HEK293 (cell line): ENCODE data around the gene AMBRA1.
A peak's percentile ranks its signal among the peaks of the same experiment; 100 is the strongest.

Source experiments
- CTCF ChIA-PET: fragments of 350-600 bp; formaldehyde crosslinking; extraction: SDS; loops from one replicate; lab custom pipeline; 2021; ENCODE audit warnings: antibody characterized with exemption; lab: Yijun Ruan, JAX
- POLR2A ChIA-PET: fragments of 300-600 bp; formaldehyde crosslinking; extraction: SDS; loops from one replicate; lab custom pipeline; 2020; ENCODE audit warnings: antibody characterized with exemption, inconsistent platforms; lab: Yijun Ruan, JAX
- H3K27ac ChIP-seq: fragments of 200-500 bp; sonication (Bioruptor generic); 2 replicates; pipeline ENCODE4 v1.5.1; 2014; ENCODE audit warnings: low read depth, low read length, control low read depth, inconsistent platforms; ENCODE audit errors: extremely low read depth
- H3K36me3 ChIP-seq, 2 experiments: fragments of 200-500 bp in 1 of 2; sonication (Bioruptor generic) in 1 of 2; 1 replicate in 1 of 2; 2 replicates in 1 of 2; pipeline ENCODE4 v1.5.1; 2014 to 2017; ENCODE audit warnings: inconsistent platforms in 2 of 2, low read length in 2 of 2; ENCODE audit not compliant: control insufficient read depth in 2 of 2, insufficient read depth in 1 of 2
- H3K4me1 ChIP-seq: fragments of 200-500 bp; sonication (Bioruptor generic); 2 replicates; pipeline ENCODE4 v1.5.1; 2014; ENCODE audit warnings: mild to moderate bottlenecking, low read length, inconsistent platforms; ENCODE audit not compliant: control insufficient read depth, insufficient read depth
- H3K4me3 ChIP-seq: 2 replicates; pipeline ENCODE4 v1.5.1; 2011; ENCODE audit warnings: low read depth, mild to moderate bottlenecking, control low read depth, low read length, moderate library complexity
- H3K9me3 ChIP-seq: fragments of 200-500 bp; sonication (Bioruptor generic); 2 replicates; pipeline ENCODE4 v1.5.1; 2014; ENCODE audit warnings: low read depth, low read length, inconsistent platforms; ENCODE audit not compliant: control insufficient read depth, insufficient read depth
- GLIS1 ChIP-seq: fragments of 450-650 bp; formaldehyde crosslinking; IDR thresholded peaks from 2 replicates; pipeline ENCODE4 v1.5.1; 2016; ENCODE audit warnings: missing biosample characterization, missing genetic modification characterization
- KLF17 ChIP-seq: fragments of 450-650 bp; formaldehyde crosslinking; IDR thresholded peaks from 2 replicates; pipeline ENCODE4 v1.5.1; 2016; ENCODE audit warnings: missing biosample characterization, missing genetic modification characterization
- KLF9 ChIP-seq: fragments of 450-650 bp; formaldehyde crosslinking; IDR thresholded peaks from 2 replicates; pipeline ENCODE4 v1.5.1; 2016; ENCODE audit warnings: missing biosample characterization, missing genetic modification characterization, low read depth
- RBAK ChIP-seq: fragments of 450-650 bp; formaldehyde crosslinking; IDR thresholded peaks from 2 replicates; pipeline ENCODE4 v1.5.1; 2016; ENCODE audit warnings: missing biosample characterization, missing genetic modification characterization
- ZBTB6 ChIP-seq: fragments of 450-650 bp; formaldehyde crosslinking; IDR thresholded peaks from 2 replicates; pipeline ENCODE4 v1.5.1; 2017; ENCODE audit warnings: missing biosample characterization, missing genetic modification characterization
- ZNF138 ChIP-seq: fragments of 450-650 bp; formaldehyde crosslinking; IDR thresholded peaks from 2 replicates; pipeline ENCODE4 v1.5.1; 2016; ENCODE audit warnings: missing biosample characterization, missing genetic modification characterization, borderline replicate concordance
- ZNF26 ChIP-seq: fragments of 450-650 bp; formaldehyde crosslinking; IDR thresholded peaks from 2 replicates; pipeline ENCODE4 v1.5.1; 2016; ENCODE audit warnings: missing biosample characterization, missing genetic modification characterization
- ZNF341 ChIP-seq: fragments of 450-650 bp; formaldehyde crosslinking; IDR thresholded peaks from 2 replicates; pipeline ENCODE4; 2016; ENCODE audit warnings: low read depth, missing biosample characterization, missing genetic modification characterization
- ZNF362 ChIP-seq: fragments of 450-650 bp; formaldehyde crosslinking; IDR thresholded peaks from 2 replicates; pipeline ENCODE4 v1.5.1; 2016; ENCODE audit warnings: missing biosample characterization, missing genetic modification characterization
- ZNF426 ChIP-seq: fragments of 450-650 bp; formaldehyde crosslinking; IDR thresholded peaks from 2 replicates; pipeline ENCODE4 v1.5.1; 2017; ENCODE audit warnings: missing biosample characterization, missing genetic modification characterization, mild to moderate bottlenecking, inconsistent platforms, moderate library complexity

Gene AMBRA1

DNA sequence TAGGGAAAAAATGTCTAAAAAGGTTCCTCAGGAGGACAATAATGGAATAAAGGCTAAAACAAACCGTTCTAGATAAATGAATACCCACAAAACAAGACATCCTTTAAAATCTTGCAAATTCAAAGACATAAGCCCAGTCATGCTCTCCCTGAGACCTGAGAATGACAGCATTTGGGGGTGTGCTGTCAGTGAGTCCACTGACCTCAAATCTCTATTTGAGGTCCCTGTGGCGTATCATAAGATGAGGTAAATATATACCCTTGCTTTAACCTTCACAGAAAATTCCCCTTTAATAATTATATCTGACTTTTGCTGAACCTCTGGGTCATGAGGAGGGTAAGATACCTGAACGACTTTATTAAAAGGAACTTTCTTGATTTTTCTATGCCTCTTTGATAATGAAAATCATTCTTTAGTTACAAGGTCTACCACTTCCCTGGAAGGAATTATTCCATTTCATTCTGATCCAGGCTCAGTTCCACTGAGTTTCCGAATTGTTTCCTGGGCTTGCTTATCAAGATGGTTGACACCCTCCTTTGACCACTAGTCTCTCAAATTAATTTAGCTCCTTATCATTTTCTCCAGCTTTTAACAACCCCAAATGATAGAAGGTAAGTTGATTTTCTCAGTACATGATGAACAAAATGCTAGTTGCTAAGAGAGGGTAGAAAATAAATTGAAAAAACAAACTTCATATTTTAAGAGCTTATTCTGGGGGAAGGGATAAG lies 148.5 kb downstream of the AMBRA1 start:
- H3K9me3 ChIP-seq, result no peaks in the 10 kb centered on the region
- ChIA-PET POLR2A (interaction anchor here (0.5 kb wide), 1 partner anchor 236 kb away, joined by 3 read pairs; no protein-coding TSS in a partner anchor), CTCF (interaction anchor here (0.7 to 1.4 kb wide), 4 partner anchors 56 to 715 kb away, joined by 3 to 7 read pairs (median 4); no protein-coding TSS in a partner anchor)

GRCh38 chr11:46444305-46444704 lies 149.5 kb downstream of the AMBRA1 start:
- no peaks in the 10 kb centered on the region for H3K9me3 ChIP-seq
- H3K4me3 ChIP-seq, result no peak overlapping the region
- POLR2A ChIA-PET, result no interaction called here
- CTCF ChIA-PET, result interaction anchor here (0.5 to 2.2 kb wide), 2 partner anchors 12 to 308 kb away, joined by 4 to 5 read pairs; no protein-coding TSS in a partner anchor
- H3K4me1 ChIP-seq, result no peaks in the 10 kb centered on the region
- H3K27ac ChIP-seq, result no peak overlapping the region
- no peak for TF ChIP-seq ZNF426 (tag by site-specific recombination)
- H3K36me3 ChIP-seq, result peaks cover 0 to 24% of the 10 kb centered on the region in 2 experiments; a peak in 2 of 3 replicates

More for the DNA sequence above, 148.5 kb downstream of the AMBRA1 start:
- no peaks in the 10 kb centered on the region for H3K4me1 ChIP-seq
- H3K4me3 ChIP-seq, result no peak overlapping the region
- peaks cover 0 to 24% of the 10 kb centered on the region in 2 experiments; a peak in 2 of 3 replicates for H3K36me3 ChIP-seq
- no peak for TF ChIP-seq ZNF362 (tag by site-specific recombination)
- TF ChIP-seq, all 188 proteins: peak for 0
- no peak overlapping the region for H3K27ac ChIP-seq

- 0 out of 2 replicates have a peak, but pooled peaks have one; percentile 17 for TF ChIP-seq ZNF341 (tag by site-specific recombination)
- no peak for TF ChIP-seq ZNF26
- TF ChIP-seq KLF9 (tag by site-specific recombination), result no peak
- no peak for TF ChIP-seq ZNF138 (tag by site-specific recombination)
- no peak for TF ChIP-seq ZBTB6 (tag by site-specific recombination)
- TF ChIP-seq KLF17 (tag by site-specific recombination), result no peak
- no peak for TF ChIP-seq RBAK (tag by site-specific recombination)
- TF ChIP-seq GLIS1 (tag by site-specific recombination), result peak; percentile 47
- TF ChIP-seq, all 188 proteins: peak for 2
These were observed 155.6 kb downstream of the AMBRA1 start for GRCh38 chr11:46438211-46438610.

More at GRCh38 chr11:46438211-46438610, 155.6 kb downstream of the AMBRA1 start:
- Histone ChIP-seq H3K27ac (no peak overlapping the region), H3K4me3 (no peak overlapping the region), H3K4me1 (no peaks in the 10 kb centered on the region), H3K9me3 (no peaks in the 10 kb centered on the region), H3K36me3 (peaks cover 0 to 32% of the 10 kb centered on the region in 2 experiments; a peak in 2 of 3 replicates)
- POLR2A ChIA-PET, result interaction anchor here (0.6 kb wide), 1 partner anchor 44 kb away, joined by 4 read pairs; no protein-coding TSS in a partner anchor
- CTCF ChIA-PET, result interaction anchor here (0.9 to 2.1 kb wide), 3 partner anchors 28 to 91 kb away, joined by 4 to 6 read pairs (median 5); no protein-coding TSS in a partner anchor
